ENCODE results near the gene PROC.
"Not testable (repeated sequence)": the region's sequence is repeated elsewhere in the genome, so short reads cannot be mapped to it uniquely, and the experiment has no call there.

The PROC gene

DNA sequence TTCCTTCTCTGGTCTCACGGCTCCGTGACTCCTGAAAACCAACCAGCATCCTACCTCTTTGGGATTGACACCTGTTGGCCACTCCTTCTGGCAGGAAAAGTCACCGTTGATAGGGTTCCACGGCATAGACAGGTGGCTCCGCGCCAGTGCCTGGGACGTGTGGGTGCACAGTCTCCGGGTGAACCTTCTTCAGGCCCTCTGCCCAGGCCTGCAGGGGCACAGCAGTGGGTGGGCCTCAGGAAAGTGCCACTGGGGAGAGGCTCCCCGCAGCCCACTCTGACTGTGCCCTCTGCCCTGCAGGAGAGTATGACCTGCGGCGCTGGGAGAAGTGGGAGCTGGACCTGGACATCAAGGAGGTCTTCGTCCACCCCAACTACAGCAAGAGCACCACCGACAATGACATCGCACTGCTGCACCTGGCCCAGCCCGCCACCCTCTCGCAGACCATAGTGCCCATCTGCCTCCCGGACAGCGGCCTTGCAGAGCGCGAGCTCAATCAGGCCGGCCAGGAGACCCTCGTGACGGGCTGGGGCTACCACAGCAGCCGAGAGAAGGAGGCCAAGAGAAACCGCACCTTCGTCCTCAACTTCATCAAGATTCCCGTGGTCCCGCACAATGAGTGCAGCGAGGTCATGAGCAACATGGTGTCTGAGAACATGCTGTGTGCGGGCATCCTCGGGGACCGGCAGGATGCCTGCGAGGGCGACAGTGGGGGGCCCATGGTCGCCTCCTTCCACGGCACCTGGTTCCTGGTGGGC is 10.0 kb downstream of the PROC start:
- DNase-seq = no peak

DNA sequence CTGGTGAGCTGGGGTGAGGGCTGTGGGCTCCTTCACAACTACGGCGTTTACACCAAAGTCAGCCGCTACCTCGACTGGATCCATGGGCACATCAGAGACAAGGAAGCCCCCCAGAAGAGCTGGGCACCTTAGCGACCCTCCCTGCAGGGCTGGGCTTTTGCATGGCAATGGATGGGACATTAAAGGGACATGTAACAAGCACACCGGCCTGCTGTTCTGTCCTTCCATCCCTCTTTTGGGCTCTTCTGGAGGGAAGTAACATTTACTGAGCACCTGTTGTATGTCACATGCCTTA is 10.5 kb downstream of the PROC start:
- DNase-seq = no peak

DNA sequence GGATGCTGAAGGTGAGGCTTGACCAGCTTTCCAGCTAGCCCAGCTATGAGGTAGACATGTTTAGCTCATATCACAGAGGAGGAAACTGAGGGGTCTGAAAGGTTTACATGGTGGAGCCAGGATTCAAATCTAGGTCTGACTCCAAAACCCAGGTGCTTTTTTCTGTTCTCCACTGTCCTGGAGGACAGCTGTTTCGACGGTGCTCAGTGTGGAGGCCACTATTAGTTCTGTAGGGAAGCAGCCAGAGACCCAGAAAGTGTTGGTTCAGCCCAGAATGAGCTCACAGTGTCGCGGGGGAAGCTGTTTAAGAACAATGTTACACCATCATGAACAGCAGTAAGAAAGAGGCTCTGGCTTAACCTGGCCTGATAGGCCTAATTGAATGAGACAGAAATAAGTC is 11.1 kb downstream of the PROC start:
- no peak for DNase-seq

DNA sequence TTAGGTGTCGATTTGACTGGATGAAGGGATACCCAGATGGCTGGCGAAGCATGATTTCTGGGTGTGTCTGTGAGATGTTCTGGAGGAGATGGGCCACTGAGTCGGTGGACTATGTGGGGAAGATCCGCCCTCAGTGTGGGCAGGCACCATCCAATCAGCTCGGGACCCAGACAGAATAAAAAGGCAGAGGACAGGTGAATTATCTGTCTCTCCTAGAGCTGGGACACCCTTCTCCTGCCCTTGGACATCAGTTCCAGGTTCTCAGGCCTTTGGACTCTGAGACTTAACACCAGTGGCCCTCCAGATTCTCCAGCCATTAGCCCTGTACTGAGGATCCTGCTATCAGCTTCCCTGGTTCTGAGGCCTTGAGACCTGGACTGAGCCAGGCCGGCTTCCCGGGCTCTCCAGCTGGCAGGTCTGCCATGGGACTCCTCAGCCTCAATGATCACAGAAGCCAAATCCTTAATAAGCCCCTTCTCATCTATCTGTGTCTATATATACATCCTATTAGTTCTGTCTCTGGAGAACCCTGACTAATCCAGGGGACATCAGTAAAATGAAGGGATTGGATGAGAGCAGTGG is 11.7 kb downstream of the PROC start:
- no peak for DNase-seq

DNA sequence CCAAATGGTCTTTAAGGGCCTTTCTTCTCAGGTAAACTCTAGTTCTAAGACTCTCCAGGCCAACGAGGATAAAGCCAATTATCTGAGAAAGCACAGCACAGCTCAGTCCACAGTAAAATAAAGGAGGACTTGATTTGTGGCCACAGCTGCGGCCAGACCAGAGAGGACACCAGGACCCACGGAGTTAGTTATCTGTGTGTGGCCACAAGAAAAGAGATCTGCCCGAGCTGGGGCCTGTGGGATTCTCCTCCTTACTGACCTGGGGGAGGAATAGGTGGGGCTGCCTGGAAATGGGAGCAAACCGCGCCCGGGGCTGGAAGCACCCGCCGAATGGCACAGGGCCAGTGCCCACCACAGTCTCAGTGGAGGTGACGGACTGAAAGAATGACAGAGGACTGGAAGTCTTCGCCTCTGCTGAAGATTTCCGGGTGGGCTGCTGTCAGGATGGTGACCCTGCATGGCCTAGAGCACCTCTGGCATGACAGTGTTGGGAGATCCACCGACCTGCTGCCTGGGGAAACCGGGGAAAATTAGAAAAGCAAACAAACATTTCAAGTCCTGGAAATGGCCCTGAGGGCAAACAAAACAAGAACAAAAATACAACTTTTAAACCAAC is 13.3 kb downstream of the PROC start:
- DNase-seq = no peak

DNA sequence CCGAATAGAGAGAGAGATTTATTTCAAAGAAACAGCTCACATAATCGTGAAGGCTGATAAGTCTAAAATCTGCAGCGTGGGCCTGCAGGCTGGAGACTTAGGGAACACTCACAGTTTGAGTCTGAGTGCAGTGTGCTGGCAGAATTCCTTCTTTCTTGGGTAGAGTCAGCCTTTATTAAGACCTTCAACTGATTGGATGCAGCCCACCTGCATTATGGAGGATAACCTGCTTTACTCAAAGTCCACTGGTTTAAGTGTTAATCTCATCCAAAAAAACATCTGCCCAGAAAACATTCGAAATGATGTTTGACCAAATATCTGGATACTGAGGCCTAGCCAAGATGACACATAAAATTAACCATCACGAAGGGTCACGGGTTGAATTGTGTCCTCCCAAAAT is 16.3 kb downstream of the PROC start:
- DNase-seq = no peak

DNA sequence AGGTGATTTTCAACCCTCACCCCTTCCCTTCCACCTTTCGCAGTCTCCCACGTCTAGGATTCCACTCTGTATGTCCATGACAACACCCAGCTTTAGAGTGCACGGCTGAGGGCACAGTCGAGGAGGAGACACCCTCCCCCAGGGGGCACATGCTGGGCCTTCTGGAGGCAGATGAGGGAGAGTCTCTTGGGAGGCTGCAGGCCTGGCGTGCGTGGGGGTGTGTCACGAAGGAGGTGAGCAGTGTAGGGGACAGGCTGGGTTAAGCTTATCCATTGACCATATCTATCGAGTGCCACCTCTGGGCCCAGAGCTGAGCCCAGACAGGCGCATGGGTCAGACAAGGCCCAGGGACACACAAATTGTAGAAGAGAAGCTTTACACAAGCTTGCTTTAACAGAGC is 18.8 kb downstream of the PROC start:
- DNase-seq = no peak

DNA sequence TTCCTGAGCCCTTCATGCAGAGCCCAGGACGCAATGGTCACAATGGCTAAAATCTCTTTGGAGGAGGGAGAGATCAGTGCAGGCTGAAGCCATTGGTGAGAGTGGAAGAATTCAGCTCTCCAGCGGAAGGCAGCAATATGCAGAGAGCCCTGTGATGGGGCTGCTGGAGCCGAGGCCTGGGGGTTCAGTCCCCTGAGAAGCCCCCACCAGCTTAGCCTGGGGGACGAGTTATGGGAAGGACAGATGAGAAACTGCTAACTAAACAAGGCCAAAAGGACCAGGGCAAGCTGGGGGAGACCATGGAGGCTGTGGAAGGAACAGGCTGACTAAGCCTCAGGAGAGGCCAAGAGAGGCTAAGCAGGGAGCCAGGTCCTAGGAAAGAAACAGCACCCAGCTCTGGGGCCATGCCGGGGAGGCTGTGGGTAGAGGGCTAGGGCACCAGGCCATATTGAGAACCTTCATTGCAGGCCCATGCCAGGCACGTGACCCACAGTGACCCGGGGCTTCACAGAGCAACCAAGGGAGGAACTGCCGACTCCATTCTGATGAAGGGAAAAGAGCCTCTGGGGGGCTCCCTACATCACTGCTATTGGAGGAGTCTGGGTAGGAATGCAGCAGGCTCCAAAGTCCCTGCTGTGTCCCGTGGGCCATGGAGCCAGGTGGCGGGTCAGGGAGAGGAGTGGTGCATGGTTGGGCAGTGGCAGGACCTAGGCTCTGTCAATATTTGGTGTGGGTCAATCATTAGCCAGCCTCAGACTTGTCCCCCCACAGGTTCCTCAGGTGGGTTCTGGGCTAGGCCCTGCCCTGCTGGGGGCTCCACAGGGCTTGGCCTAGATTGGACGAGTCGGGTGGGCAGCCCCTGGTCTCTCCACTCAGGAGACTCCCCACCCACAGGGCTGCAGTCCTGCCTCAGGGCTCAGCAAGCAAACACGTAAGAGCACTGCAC is 19.8 kb downstream of the PROC start:
- DNase-seq = no peak

DNA sequence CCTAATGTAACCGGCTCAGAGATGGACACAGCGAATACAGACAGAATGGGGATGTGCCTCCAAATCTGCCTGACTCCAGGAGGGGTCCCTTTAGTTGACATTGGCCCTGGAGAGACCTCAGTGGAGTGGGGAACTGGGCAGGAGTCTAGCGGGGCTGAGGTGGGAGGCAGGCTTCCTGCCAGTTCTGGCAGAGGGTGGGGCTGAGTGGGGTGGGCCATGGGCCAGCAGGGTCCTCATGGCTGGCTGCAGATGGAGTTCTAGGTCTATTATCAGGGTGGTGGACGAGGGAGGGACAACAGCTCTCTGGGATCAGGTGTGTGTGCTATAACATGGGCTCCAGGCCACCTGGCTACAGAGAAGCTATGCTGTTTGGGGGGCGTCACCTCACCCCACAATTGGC is 21.1 kb downstream of the PROC start:
- no peak for DNase-seq

DNA sequence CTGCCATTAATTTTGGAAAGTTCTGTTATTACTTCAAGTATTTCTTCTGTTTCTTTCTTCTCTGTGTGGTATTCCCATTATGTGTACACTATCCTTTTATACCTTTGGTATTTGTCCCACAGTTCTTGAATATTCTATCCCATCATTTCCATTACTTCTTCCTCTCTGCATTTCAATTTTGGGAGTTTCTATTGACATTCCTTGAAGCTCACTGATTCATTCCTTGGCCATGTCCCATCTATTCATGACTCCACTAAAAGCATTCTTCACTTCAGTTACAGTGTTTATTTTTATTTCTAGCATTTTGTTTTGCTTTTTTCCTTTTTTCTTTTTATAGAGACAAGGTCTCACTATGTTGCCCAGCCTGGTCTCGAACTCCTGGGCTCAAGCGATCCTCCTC is 30.3 kb downstream of the PROC start:
- peak; percentile 22 for DNase-seq

DNA sequence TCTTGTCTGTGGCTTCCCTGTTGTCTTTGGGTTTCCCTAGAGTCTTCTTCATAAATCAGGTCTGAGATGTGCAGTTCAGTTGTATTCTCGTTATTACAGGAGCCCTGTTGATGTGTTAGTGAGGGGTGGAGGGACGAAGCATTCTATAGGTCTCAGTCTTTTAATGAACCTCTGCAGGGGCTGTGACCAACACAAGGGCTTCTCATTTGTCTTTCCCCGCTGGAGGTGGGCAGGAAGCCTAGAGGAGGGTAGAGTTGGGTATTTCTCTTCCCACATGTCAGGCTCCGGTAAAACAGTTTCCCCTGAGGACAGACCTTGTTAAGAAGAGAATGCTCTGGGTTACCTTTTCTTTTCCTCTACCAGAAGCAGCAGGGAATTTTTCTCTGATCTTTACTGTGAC is 31.2 kb downstream of the PROC start:
- no peak for DNase-seq

DNA sequence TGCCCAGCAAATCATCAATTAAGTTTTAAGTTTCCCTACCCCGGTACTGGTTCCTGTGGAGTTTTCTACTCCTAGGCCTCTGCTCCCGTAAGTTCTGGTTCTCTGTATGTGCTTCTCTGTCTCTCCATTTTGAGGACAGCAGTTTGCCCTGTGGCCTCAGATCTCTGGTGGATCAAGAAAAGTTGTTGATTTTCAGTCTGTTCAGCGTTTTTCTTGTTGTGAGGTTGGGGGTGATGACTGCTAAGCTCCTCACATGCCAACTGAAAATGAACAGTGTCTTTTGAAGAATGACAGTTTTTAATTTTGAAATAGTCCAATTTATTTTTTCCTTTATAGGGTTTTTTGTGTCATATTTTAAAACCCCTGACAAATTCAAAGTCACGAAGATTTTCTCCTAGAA is 31.7 kb downstream of the PROC start:
- no peak for DNase-seq

DNA sequence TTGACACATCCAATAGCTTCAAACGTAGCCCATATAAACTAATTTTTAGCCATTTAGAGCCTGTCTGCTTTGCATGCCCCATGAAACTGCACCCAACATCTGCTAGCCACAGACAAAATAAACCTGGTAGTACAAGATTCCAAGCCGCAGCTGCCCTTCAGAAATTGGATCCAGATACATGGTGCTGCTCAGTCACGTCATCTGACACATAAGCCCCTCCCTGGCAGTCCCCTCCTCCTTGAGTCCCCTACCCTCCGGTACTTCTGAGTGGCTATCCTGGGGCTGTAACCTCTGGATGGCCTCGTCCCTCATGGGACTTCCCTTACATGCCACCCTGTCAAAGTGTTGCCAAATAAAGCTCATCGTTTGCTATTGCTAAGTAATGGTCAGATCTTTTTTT is 33.8 kb downstream of the PROC start:
- no peak for DNase-seq

DNA sequence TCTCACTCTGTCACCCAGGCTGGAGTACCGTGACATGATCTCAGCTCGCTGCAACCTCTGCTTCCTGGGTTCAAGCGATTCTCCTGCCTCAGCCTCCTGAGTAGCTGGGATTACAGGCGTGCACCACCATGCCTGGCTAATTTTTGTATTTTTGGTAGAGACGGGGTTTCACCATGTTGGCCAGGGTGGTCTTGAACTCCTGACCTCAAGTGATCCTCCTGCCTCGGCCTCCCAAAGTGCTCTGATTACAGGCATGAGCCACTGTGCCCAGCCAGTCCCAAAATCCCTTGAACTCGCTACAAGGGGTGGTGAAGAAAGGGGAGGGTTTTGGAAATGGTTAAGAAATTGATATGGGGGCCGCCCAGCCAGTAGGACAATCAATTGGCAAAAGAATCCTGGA is 34.2 kb downstream of the PROC start:
- not testable (repeated sequence) for DNase-seq

DNA sequence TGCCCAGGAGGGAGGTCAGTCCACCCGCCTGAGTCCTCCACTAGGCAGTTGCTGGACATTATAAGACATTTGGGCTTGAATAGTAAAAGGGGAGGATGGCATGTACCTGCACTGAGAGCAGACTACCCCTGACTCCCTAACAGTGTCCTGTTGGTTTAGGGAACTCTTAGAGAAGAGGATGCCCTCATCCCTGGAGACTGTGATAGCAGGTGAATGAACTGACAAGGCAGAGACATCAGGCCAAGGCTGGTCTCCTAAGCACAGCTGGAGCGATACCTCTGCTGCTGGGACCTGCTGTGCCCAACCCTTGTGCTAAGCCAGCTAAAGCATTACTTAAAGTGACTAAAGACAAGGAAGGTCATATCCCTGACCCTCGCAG is 34.8 kb downstream of the PROC start:
- DNase-seq = no peak

DNA sequence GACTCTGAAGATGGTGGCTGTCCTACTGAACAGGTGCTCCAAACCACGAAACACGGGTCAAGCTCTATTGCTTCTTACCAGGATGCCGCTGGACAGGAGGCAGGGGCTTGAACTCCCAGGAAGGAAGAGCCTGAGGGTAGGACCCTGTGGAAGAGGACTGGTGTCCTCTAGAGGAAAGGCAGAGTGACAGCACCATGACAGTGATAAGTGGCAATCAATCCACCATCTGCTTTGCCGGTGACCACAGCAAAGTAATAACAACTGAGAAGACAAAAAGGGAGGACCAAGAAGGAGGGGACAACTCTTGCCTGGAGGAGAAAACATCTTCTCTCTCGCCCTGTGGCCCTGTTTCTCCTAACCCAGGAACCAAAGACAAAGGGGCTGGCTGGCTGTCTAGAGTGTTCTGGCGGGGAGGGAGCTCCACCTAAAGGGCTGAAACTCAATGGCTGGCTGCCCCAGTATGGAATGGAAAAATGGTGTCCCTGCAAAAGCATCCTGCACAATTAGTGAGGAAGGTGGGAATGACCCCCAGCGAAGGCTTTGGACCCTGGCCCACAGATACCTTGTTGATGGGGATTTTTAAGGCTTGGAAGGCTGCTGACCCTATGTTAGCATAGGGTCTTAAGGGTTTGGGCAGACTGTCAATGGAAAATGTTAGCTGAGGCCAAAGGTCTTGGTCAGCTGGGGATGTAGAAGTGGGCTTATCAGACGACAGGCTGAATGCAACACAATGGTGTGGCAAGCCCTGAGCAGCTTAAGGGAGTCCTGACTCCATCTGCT is 35.4 kb downstream of the PROC start:
- DNase-seq = peak; percentile 23

DNA sequence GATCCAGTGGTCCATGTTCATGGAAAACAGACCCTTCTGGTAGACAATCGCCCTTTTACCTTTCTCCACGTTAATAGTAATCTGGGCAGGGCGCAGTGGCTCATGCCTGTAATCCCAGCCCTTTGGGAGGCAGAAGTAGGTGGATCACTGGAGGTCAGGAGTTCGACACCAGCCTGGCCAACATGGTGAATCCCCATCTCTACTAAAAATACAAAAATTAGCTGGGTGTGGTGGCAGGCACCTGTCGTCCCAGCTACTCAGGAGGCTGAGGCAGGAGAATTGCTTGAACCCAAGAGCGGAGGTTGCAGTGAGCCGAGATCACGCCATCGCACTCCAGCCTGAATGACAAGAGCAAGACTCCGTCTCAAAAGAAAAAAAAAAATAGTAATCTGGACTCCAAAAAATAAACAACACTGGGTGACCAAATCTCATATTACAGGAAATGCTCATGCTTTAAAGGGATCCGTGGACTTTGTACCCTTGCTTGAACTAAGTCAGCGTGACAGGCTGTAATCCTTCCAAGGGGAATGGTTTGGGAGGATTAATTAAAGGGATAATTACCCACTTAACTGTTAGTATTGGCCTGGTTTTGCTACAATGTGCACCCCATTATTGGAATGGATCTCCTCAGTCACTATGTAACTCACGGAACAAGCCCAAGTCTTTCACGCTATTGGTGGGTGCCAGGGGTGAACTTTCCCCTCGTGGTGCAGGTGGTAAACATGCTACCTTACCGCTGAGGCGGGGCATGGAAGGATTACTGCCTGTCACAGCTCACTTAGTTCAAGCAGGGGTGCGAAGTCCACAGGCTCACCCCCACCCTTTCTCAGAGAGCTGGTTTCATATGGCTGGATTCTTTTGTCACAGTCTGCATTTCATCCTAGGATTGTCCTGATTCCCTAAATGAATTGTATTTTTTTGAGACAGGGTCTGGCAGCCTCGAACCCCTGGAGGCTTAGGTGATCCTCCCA is 36.7 kb downstream of the PROC start:
- no peak for DNase-seq

DNA sequence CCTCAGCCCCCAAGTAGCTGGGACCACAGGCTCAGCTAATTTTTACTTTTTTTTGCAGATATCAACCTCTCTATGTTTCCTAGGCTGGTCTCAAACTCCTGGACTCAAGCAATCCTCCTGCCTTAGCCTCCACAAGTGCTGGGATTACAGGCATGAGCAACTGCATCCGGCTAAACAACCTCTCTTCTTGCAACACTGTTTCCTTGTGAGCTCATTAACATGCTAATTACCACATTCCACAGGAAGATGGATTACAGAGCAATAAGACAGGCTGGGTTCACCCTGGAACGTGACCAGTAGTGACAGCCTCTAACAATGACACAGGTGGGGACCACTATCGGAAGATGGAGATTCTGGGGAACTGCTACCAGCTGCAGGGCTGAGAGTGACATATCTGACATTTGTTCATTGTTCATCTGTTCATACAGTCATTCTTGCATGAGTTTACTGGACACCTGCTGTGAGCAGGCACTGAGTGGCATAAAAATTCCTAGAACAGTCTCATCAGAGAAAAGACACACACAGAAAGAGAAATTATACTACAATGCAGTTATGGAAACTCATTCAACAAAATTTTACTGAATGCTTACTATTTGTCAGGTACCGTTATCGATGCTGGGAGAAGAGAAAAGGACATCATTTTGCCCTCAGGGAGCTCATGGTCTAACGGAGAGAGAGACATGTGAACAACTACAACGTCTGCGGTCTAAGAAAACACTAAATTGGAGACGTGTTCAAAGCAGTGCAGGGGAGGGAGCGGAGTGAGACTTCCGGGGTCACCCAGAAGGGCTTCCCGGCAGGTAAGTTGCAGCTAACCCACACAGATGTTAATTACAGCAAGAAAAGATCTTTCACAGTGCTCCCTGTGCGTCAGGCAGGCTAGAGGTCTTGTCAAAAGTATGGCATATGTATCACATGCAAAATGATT is 37.6 kb downstream of the PROC start:
- no peak for DNase-seq

DNA sequence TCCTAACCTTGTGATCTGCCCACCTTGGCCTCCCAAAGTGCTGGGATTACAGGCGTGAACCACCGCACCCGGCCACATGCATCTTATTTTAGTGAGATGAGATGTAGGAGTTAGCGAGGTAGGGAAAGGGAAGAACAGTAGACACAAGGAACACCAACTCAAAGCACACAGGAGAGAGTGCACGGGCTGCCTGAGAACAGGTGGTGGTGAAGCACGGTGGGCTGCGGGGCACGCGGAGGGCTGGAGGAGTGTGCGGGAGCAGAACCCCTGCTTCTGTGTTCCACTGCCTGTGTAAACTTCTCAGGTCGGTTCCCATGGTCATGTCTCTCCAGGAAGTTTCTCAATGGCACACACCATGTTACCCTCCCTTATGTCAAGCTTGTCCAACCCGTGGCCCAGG is 38.7 kb downstream of the PROC start:
- DNase-seq = no peak

DNA sequence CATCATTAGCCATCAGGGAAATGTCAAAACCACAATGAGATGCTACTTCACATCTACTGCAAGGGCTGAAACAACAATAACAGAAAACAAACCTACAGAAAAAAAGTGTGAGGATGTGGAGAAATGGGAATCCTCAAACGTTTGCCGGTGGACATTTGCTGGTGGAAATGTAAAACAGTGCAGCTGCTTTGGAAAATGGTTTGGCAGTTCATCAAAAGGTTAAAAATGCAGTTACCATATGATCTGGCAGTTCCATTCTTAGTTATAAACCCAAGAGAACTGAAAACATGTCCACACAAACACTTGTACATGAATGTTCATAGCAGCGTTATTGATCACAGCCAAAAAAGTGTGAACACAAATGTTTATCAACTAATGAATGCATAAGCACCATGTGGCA is 44.2 kb downstream of the PROC start:
- no peak for DNase-seq

Data from EL (cell line).